ENCODE data around the gene PROM2.

Gene PROM2

GRCh38 chr2:95308426-95308990, 34.3 kb downstream of the PROM2 start:
- TF ChIP-seq TAF1 (IDR thresholded peaks at IDR 0.05; ENCODE audit: low read depth) = no peak
- TF ChIP-seq TCF12 (IDR thresholded peaks at IDR 0.05; ENCODE audit: low read depth) = no peak
- no peak for TF ChIP-seq NFIC (IDR thresholded peaks at IDR 0.05)
- TF ChIP-seq RAD21 (IDR thresholded peaks at IDR 0.05; ENCODE audit: low read depth) = no peak
- no peak for TF ChIP-seq MAX (IDR thresholded peaks at IDR 0.05)
- TF ChIP-seq, protein P1, sequence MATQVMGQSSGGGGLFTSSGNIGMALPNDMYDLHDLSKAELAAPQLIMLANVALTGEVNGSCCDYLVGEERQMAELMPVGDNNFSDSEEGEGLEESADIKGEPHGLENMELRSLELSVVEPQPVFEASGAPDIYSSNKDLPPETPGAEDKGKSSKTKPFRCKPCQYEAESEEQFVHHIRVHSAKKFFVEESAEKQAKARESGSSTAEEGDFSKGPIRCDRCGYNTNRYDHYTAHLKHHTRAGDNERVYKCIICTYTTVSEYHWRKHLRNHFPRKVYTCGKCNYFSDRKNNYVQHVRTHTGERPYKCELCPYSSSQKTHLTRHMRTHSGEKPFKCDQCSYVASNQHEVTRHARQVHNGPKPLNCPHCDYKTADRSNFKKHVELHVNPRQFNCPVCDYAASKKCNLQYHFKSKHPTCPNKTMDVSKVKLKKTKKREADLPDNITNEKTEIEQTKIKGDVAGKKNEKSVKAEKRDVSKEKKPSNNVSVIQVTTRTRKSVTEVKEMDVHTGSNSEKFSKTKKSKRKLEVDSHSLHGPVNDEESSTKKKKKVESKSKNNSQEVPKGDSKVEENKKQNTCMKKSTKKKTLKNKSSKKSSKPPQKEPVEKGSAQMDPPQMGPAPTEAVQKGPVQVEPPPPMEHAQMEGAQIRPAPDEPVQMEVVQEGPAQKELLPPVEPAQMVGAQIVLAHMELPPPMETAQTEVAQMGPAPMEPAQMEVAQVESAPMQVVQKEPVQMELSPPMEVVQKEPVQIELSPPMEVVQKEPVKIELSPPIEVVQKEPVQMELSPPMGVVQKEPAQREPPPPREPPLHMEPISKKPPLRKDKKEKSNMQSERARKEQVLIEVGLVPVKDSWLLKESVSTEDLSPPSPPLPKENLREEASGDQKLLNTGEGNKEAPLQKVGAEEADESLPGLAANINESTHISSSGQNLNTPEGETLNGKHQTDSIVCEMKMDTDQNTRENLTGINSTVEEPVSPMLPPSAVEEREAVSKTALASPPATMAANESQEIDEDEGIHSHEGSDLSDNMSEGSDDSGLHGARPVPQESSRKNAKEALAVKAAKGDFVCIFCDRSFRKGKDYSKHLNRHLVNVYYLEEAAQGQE (IDR thresholded peaks at IDR 0.05; ENCODE audit: low read depth) = no peak
- no peak for TF ChIP-seq ZBTB7A (IDR thresholded peaks at IDR 0.05; ENCODE audit: low read depth)
- TF ChIP-seq CEBPB (IDR thresholded peaks at IDR 0.05) = no peak

GRCh38 chr2:95309599-95309998, 35.4 kb downstream of the PROM2 start:
- no peak for TF ChIP-seq EGR1 (IDR thresholded peaks at IDR 0.05)
- no peak for TF ChIP-seq TAF1 (IDR thresholded peaks at IDR 0.05; ENCODE audit: low read depth)
- TF ChIP-seq YY1 (IDR thresholded peaks at IDR 0.05; ENCODE audit: low read depth) = no peak
- no peak for TF ChIP-seq CEBPB (IDR thresholded peaks at IDR 0.05)
- TF ChIP-seq EP300 (IDR thresholded peaks at IDR 0.05; ENCODE audit: borderline replicate concordance) = no peak
- TF ChIP-seq FOXM1 (IDR thresholded peaks at IDR 0.05; ENCODE audit: borderline replicate concordance, low read depth) = no peak
- no peak for TF ChIP-seq TCF12 (IDR thresholded peaks at IDR 0.05; ENCODE audit: low read depth)
- TF ChIP-seq, protein P2, sequence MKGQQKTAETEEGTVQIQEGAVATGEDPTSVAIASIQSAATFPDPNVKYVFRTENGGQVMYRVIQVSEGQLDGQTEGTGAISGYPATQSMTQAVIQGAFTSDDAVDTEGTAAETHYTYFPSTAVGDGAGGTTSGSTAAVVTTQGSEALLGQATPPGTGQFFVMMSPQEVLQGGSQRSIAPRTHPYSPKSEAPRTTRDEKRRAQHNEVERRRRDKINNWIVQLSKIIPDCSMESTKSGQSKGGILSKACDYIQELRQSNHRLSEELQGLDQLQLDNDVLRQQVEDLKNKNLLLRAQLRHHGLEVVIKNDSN (IDR thresholded peaks at IDR 0.05) = no peak
- TF ChIP-seq RAD21 (IDR thresholded peaks at IDR 0.05; ENCODE audit: low read depth) = no peak
- no peak for TF ChIP-seq TEAD4 (IDR thresholded peaks at IDR 0.05)

- TF ChIP-seq YY1 (IDR thresholded peaks at IDR 0.05; ENCODE audit: low read depth) (no peak), CEBPB (IDR thresholded peaks at IDR 0.05) (no peak), CREB1 (IDR thresholded peaks at IDR 0.05; ENCODE audit: low read depth) (no peak), EP300 (IDR thresholded peaks at IDR 0.05; ENCODE audit: borderline replicate concordance) (no peak)
- TF ChIP-seq, protein P1 (IDR thresholded peaks at IDR 0.05; ENCODE audit: low read depth) = no peak
Measured at GRCh38 chr2:95310216-95310615, 36.0 kb downstream of the PROM2 start.

- no peak for TF ChIP-seq RAD21 (IDR thresholded peaks at IDR 0.05; ENCODE audit: low read depth)
- no peak for TF ChIP-seq CEBPB (IDR thresholded peaks at IDR 0.05)
- TF ChIP-seq TCF12 (IDR thresholded peaks at IDR 0.05; ENCODE audit: low read depth) = no peak
- TF ChIP-seq CREB1 (IDR thresholded peaks at IDR 0.05; ENCODE audit: low read depth) = no peak
- TF ChIP-seq EGR1 (IDR thresholded peaks at IDR 0.05) = no peak
- TF ChIP-seq TEAD4 (IDR thresholded peaks at IDR 0.05) = no peak
- TF ChIP-seq, protein P2 (IDR thresholded peaks at IDR 0.05) = no peak
- TF ChIP-seq TAF1 (IDR thresholded peaks at IDR 0.05; ENCODE audit: low read depth) = no peak
- no peak for TF ChIP-seq FOXM1 (IDR thresholded peaks at IDR 0.05; ENCODE audit: borderline replicate concordance, low read depth)
Measured at GRCh38 chr2:95310651-95311050, 36.4 kb downstream of the PROM2 start.

DNA sequence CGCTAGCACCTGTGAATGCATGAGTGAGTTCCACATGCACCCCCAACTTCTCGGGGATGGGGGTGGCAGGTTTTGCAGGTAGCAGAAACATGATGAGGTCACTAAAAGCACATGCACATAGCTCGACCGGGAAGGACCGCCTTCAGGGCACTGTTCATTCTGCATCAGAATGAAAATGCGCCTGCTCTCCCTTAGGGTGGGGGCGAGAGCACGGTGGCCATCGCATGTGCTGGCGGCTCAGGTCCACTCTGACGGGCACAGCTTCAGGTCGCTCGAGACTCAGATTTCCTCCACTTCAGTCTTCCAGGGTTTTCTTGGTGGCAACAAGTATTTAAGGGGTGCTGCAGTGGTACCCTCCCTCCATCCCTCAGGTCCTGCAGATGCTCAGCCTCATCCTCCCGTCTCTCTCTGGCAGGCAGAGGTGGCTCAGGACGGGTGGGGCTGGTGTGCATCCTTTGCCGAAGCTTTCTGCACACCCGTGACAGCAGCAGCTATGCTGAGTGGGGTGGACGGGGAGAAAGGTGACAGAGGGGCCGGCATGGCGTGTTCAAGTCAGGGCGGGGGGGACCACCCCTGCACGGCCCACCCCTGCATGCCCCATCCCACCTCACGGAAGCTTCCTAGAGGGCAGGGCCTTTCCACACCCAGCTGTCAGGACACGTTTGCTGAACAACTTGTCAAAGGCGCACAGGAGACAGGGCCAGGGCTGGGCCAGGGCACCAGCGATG, 37.7 kb downstream of the PROM2 start:
- TF ChIP-seq, protein P1 (IDR thresholded peaks at IDR 0.05; ENCODE audit: low read depth) = no peak
- TF ChIP-seq YY1 (IDR thresholded peaks at IDR 0.05; ENCODE audit: low read depth) (no peak), MAX (IDR thresholded peaks at IDR 0.05) (no peak), TAF1 (IDR thresholded peaks at IDR 0.05; ENCODE audit: low read depth) (no peak), FOXM1 (IDR thresholded peaks at IDR 0.05; ENCODE audit: borderline replicate concordance, low read depth) (no peak), TCF12 (IDR thresholded peaks at IDR 0.05; ENCODE audit: low read depth) (no peak), TEAD4 (IDR thresholded peaks at IDR 0.05) (no peak), RAD21 (IDR thresholded peaks at IDR 0.05; ENCODE audit: low read depth) (no peak), EGR1 (IDR thresholded peaks at IDR 0.05) (no peak), CREB1 (IDR thresholded peaks at IDR 0.05; ENCODE audit: low read depth) (no peak), ZBTB7A (IDR thresholded peaks at IDR 0.05; ENCODE audit: low read depth) (no peak), NFIC (IDR thresholded peaks at IDR 0.05) (no peak), CEBPB (IDR thresholded peaks at IDR 0.05) (no peak), EP300 (IDR thresholded peaks at IDR 0.05; ENCODE audit: borderline replicate concordance) (no peak)
- TF ChIP-seq, protein P2 (IDR thresholded peaks at IDR 0.05) = no peak
